ENCODE results near the gene SORCS3. TPM values are rescaled to one million over a fixed set of nuclear protein-coding genes. Genes with fewer than 3 reads are reported as not detected.

SORCS3 gene
- total RNA-seq, 1 experiment from 2014 or later, result 0.04 TPM

DNA sequence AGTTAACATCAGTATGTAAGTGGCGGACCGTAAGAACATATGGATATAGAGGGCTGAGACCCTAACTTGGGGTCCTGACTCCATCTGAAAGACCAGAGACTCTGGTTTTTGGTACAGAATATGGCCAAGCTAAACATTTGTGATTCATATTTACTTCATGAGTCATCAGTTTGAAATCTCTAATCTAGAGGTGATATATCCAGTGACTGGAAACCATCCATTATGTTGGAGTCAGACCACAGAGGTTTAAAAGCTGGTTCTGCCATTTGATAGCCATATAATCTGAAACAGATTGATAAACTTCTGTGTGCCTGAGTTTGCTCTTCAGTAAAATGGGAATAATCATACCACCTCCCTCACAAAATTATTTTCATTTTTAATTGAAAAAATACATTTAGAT, 505.3 kb downstream of the SORCS3 start:
- Histone ChIP-seq H3K9ac (ENCODE audit: extremely low read depth, insufficient read length, low read length) (no peak overlapping the region), H4K91ac (ENCODE audit: insufficient read length, low read depth, low read length) (no peak overlapping the region), H3K23me2 (ENCODE audit: insufficient read length, low read depth, low read length, poor library complexity, severe bottlenecking) (no peaks in the 10 kb centered on the region), H3K23ac (ENCODE audit: insufficient read length, low read depth, low read length) (no peak overlapping the region), H3K27me3 (ENCODE audit: insufficient read depth, low read length) (no peaks in the 10 kb centered on the region), H3K79me1 (ENCODE audit: insufficient read depth, low read depth, low read length, poor library complexity, severe bottlenecking) (no peaks in the 10 kb centered on the region), H3K79me2 (ENCODE audit: insufficient read depth, low read length) (no peaks in the 10 kb centered on the region), H3K9me3 (ENCODE audit: control insufficient read depth, low read depth, low read length) (no peaks in the 10 kb centered on the region), H2BK15ac (ENCODE audit: low read depth, low read length) (no peak overlapping the region), H4K8ac (replicated peaks; ENCODE audit: insufficient read length, low read depth, low read length) (no peak overlapping the region), H2BK20ac (ENCODE audit: low read depth, low read length, poor library complexity, severe bottlenecking) (no peak overlapping the region), H3K4me2 (ENCODE audit: insufficient read depth, insufficient read length, low read length) (no peak overlapping the region), H3K27ac (ENCODE audit: insufficient read length, low read depth, low read length) (no peak overlapping the region), H3K56ac (ENCODE audit: insufficient read length, low read depth, low read length) (no peak overlapping the region), H2BK12ac (ENCODE audit: insufficient read length, low read depth, low read length) (no peak overlapping the region), H3K4me1 (ENCODE audit: insufficient read depth, low read length) (no peaks in the 10 kb centered on the region), H3K4ac (ENCODE audit: low read depth, low read length) (no peak overlapping the region), H4K20me1 (ENCODE audit: control insufficient read depth, insufficient read depth, insufficient read length) (no peaks in the 10 kb centered on the region), H2AK5ac (ENCODE audit: insufficient read length, low read length) (no peak overlapping the region), H2BK120ac (ENCODE audit: low read depth, low read length, poor library complexity, severe bottlenecking) (no peak overlapping the region), H2BK5ac (ENCODE audit: insufficient read length, low read length) (no peak overlapping the region), H3K14ac (ENCODE audit: insufficient read depth, low read length) (no peak overlapping the region), H3T11ph (ENCODE audit: low read length) (no peak overlapping the region), H2AFZ (ENCODE audit: low read length) (no peak overlapping the region), H4K5ac (ENCODE audit: insufficient read length, low read depth, low read length) (no peak overlapping the region), H3K18ac (ENCODE audit: insufficient read length, low read depth, low read length) (no peak overlapping the region)
- no CpG with 5 or more reads among the region's 2 CpGs for WGBS (ENCODE audit: extremely low coverage, insufficient read length, low lambda C conversion rate)
- Mint-ChIP-seq H3K27ac (no peak overlapping the region), H3K27me3 (ENCODE audit: low read depth) (no peaks in the 10 kb centered on the region), H3K4me3 (no peak overlapping the region), H3K9me3 (no peaks in the 10 kb centered on the region), H3K4me1 (peaks cover 3 to 5% of the 10 kb centered on the region in 2 experiments), H3K36me3 (ENCODE audit: insufficient read depth in 1 of 3, low read depth in 3 of 3) (no peaks in the 10 kb centered on the region)
- TF ChIP-seq, protein P1, sequence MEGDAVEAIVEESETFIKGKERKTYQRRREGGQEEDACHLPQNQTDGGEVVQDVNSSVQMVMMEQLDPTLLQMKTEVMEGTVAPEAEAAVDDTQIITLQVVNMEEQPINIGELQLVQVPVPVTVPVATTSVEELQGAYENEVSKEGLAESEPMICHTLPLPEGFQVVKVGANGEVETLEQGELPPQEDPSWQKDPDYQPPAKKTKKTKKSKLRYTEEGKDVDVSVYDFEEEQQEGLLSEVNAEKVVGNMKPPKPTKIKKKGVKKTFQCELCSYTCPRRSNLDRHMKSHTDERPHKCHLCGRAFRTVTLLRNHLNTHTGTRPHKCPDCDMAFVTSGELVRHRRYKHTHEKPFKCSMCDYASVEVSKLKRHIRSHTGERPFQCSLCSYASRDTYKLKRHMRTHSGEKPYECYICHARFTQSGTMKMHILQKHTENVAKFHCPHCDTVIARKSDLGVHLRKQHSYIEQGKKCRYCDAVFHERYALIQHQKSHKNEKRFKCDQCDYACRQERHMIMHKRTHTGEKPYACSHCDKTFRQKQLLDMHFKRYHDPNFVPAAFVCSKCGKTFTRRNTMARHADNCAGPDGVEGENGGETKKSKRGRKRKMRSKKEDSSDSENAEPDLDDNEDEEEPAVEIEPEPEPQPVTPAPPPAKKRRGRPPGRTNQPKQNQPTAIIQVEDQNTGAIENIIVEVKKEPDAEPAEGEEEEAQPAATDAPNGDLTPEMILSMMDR (conservative IDR thresholded peaks at IDR 0.05), result no peak
- DNase-seq, result no peak

Data from H9 (cell line).